Measurements from ENCODE around the gene RAB3GAP1.

DNA sequence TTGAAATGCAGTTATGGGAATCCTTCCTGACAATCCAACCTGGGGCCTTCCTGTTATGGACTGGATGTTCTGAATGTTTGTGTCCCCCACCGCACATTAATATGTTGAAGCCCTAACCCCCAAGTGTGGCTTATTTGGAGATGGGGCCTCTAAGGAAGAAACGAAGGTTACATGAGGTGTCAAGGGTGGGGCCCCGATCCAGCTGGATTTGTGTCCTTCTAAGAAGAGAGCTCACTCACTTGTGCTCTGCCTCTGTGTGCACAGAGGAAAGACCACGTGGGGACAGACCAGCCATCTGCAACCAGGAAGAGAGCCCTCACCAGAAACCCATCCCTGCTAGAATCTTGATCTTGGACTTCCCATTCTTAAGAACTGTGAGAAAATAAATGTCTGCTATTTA is 49.3 kb upstream of the RAB3GAP1 start:
- TF ChIP-seq, protein P1, sequence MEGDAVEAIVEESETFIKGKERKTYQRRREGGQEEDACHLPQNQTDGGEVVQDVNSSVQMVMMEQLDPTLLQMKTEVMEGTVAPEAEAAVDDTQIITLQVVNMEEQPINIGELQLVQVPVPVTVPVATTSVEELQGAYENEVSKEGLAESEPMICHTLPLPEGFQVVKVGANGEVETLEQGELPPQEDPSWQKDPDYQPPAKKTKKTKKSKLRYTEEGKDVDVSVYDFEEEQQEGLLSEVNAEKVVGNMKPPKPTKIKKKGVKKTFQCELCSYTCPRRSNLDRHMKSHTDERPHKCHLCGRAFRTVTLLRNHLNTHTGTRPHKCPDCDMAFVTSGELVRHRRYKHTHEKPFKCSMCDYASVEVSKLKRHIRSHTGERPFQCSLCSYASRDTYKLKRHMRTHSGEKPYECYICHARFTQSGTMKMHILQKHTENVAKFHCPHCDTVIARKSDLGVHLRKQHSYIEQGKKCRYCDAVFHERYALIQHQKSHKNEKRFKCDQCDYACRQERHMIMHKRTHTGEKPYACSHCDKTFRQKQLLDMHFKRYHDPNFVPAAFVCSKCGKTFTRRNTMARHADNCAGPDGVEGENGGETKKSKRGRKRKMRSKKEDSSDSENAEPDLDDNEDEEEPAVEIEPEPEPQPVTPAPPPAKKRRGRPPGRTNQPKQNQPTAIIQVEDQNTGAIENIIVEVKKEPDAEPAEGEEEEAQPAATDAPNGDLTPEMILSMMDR (IDR thresholded peaks at IDR 0.05), result no peak
- no peak for TF ChIP-seq POLR2A (IDR thresholded peaks at IDR 0.05)

Measured in testis (tissue), 2 donors.